ENCODE measurements around the gene HBZ.
"Not testable (repeated sequence)": the region's sequence is repeated elsewhere in the genome, so short reads cannot be mapped to it uniquely, and the experiment has no call there.

The HBZ gene

GRCh38 chr16:152141-153128, at the start of gene HBZ:
Gene HBZ, plus strand, starts transcription at chr16:152644. Its CDS starts 266 bp downstream, at chr16:152910.
- no peak for DNase-seq (ENCODE audit: low read depth in 2 of 2, low spot score in 1 of 2)

GRCh38 chr16:104355-104754, 48.1 kb upstream of the HBZ start:
- no peak for DNase-seq (ENCODE audit: low read depth in 2 of 2, low spot score in 1 of 2)

- no peak for DNase-seq (ENCODE audit: low read depth in 2 of 2, low spot score in 1 of 2)
Observed at GRCh38 chr16:104928-105327, 47.5 kb upstream of the HBZ start.

GRCh38 chr16:105521-105920, 46.9 kb upstream of the HBZ start:
- no peak for DNase-seq (ENCODE audit: low read depth in 2 of 2, low spot score in 1 of 2)

- DNase-seq (ENCODE audit: low read depth in 2 of 2, low spot score in 1 of 2), result peak in 1 of 2 donors; percentile 40
Observed at GRCh38 chr16:106623-107324, 45.7 kb upstream of the HBZ start.

- no peak for DNase-seq (ENCODE audit: low read depth in 2 of 2, low spot score in 1 of 2)
Observed at GRCh38 chr16:112153-112840, 40.1 kb upstream of the HBZ start.

GRCh38 chr16:114327-114726, 38.1 kb upstream of the HBZ start:
- DNase-seq (ENCODE audit: low read depth in 2 of 2, low spot score in 1 of 2), result no peak

- no peak for DNase-seq (ENCODE audit: low read depth in 2 of 2, low spot score in 1 of 2)
Observed at GRCh38 chr16:116015-116414, 36.4 kb upstream of the HBZ start.

- peak; percentile 38 to 40 for DNase-seq (ENCODE audit: low read depth in 2 of 2, low spot score in 1 of 2)
Observed at GRCh38 chr16:117379-118365, 34.8 kb upstream of the HBZ start.

- DNase-seq (ENCODE audit: low read depth in 2 of 2, low spot score in 1 of 2), result no peak
Observed at GRCh38 chr16:118857-119256, 33.6 kb upstream of the HBZ start.

- DNase-seq (ENCODE audit: low read depth in 2 of 2, low spot score in 1 of 2), result no peak
Observed at GRCh38 chr16:119295-119694, 33.1 kb upstream of the HBZ start.

GRCh38 chr16:119835-120491, 32.5 kb upstream of the HBZ start:
- DNase-seq (ENCODE audit: low read depth in 2 of 2, low spot score in 1 of 2), result no peak

- DNase-seq (ENCODE audit: low read depth in 2 of 2, low spot score in 1 of 2), result no peak
Observed at GRCh38 chr16:120756-121155, 31.7 kb upstream of the HBZ start.

- DNase-seq (ENCODE audit: low read depth in 2 of 2, low spot score in 1 of 2), result no peak
Observed at GRCh38 chr16:122361-122760, 30.1 kb upstream of the HBZ start.

GRCh38 chr16:123558-124350, 28.7 kb upstream of the HBZ start:
- DNase-seq (ENCODE audit: low read depth in 2 of 2, low spot score in 1 of 2), result not testable (repeated sequence)

GRCh38 chr16:125011-125410, 27.4 kb upstream of the HBZ start:
- DNase-seq (ENCODE audit: low read depth in 2 of 2, low spot score in 1 of 2), result no peak

- DNase-seq (ENCODE audit: low read depth in 2 of 2, low spot score in 1 of 2), result no peak
Observed at GRCh38 chr16:129075-129474, 23.4 kb upstream of the HBZ start.

GRCh38 chr16:130533-131173, 21.8 kb upstream of the HBZ start:
- no peak for DNase-seq (ENCODE audit: low read depth in 2 of 2, low spot score in 1 of 2)

GRCh38 chr16:132120-132519, 20.3 kb upstream of the HBZ start:
- no peak for DNase-seq (ENCODE audit: low read depth in 2 of 2, low spot score in 1 of 2)

Data from stimulated activated CD8-positive, alpha-beta memory T cell treated with anti-CD3 and anti-CD28 coated beads, Interleukin-4, amount 100 ng/mL, for 1 hour (primary cell).